A549 treated with CORT108297 at 1 μM for 4 hours (cell line): ENCODE measurements around the gene CAB39. TPM values are rescaled to one million over a fixed set of nuclear protein-coding genes. Genes with fewer than 3 reads are reported as not detected.

Source experiments
- total RNA-seq: library from RNA; stranded (reverse); fragments of 200-300 nt; extraction: Qiagen RNA extraction; gene quantifications from 5 replicates; pipeline ENCODE4 v1.2.3, GENCODE V29; 2022

CAB39 gene
- total RNA-seq: 43.2 to 55.5 TPM (median 51.9 TPM) in 5 replicates

DNA sequence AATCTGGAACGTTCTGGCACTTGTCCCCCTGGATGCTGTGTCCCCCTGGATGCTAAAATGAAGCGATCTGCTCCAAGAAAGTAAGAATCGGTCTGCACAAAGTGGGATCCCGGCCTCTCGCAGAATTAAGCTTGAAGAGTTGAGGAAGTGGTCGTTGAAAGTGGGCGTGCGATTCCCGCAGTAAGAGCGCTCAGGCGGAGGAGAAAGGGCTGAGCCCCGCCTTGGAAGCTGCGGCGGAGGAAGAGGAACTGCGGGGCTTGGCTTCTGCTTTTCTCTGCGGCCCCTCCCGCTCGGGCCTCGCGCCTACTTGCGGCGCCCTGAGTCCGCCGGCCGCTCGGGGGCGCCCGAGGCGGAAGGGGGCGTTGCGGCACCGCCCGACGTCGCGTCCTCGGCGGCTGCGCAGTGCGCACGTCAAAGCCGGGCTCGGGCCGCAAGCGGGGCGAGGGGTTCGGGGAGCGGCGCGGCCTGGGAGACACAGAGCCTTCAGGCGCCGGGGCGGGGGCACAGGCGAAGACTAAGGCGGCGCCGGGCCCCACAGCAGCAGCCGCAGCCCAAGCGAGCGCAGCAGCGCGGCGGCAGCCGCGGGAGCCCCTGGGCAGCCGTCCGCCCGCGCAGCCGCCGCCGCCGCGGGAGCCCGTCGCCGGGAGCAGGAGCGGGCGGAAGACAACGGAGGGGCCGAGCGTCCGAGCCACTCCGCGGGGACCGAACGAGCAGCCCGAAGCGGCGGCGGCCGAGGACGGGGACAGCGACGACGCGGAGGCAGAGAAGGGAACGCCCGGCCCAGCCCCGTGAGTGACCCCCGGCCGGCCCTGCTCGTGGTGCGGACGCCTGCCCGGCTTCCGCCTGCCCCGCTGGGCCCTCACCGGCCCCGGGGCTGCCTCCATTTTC is at the start of gene CAB39:
TSS of gene CAB39 (plus strand) at position 400 of the 888 bp plus-strand sequence. CDS start 47,160 bp downstream, outside the sequence.

DNA sequence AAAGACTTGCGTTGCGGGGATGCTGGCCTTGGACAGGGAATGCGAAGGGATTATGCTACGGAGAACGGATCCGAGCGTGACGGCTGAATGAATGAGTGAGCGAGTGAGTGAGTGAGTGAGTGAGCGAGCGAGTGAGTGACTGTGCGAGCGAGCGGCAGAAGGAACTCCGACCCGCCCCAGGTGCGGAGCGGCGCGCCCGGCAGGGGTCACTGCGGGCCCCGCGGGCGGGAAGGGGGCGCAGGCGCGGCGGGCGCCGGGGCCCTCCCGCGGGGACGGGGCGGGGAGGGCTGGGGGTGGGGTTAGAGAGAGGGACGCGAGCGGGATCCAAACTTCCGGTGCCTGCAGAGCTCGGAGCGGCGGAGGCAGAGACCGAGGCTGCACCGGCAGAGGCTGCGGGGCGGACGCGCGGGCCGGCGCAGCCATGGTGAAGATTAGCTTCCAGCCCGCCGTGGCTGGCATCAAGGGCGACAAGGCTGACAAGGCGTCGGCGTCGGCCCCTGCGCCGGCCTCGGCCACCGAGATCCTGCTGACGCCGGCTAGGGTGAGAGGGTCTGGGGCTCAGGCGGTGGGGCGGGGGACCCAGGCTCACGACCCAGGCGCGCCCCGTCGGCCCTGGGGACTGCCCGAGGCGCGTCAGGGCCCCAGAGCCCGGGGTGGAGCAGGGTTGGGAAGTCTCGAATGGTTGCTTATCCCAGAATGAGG is 152.1 kb downstream of the CAB39 start, which contains the start of gene ITM2C:
TSS of gene ITM2C (plus strand) at position 338 of the 702 bp plus-strand sequence. CDS start at position 422, 84 bp downstream.

Other genes starting within 250 kb of the CAB39 start
- gene ITM2C, start 152.1 kb downstream of the CAB39 start, total RNA-seq: 62.8 to 84.2 TPM (median 81.7 TPM) in 5 replicates
- not detected in 5 replicates for gene GPR55, start 212.4 kb downstream of the CAB39 start, total RNA-seq